WTC11 (cell line): Measurements from ENCODE around the gene C17orf67. TPM values are rescaled to one million over a fixed set of nuclear protein-coding genes. Genes with fewer than 3 reads are reported as not detected.

ENCODE experiments used
- ATAC-seq: fragments of 200-7000 bp; cut with Tn5 transposase; 2 replicates; pipeline ENCODE4 v1.10.0; 2021; ENCODE audit warnings: mild to moderate bottlenecking, moderate library complexity
- CTCF ChIA-PET: fragments of 300-600 bp; sonication (Branson Sonifier 250); formaldehyde crosslinking; loops from one replicate; lab custom pipeline; 2021; ENCODE audit warnings: antibody characterized with exemption; lab: Charles Lee
- POLR2A ChIA-PET: fragments of 350-600 bp; sonication (Branson Sonifier 250); formaldehyde crosslinking; loops from one replicate; lab custom pipeline; 2021; ENCODE audit warnings: antibody characterized with exemption; lab: Charles Lee
- DNase-seq: peaks from one replicate; pipeline ENCODE4 v3.0.0; 2021; ENCODE audit warnings: low spot score
- H3K27ac Mint-ChIP-seq: 2 replicates; pipeline ENCODE4 v1.8.0; 2021; ENCODE audit warnings: mixed read lengths
- H3K27me3 Mint-ChIP-seq: 2 replicates; pipeline ENCODE4 v1.8.0; 2021; ENCODE audit warnings: low read depth, mild to moderate bottlenecking, moderate library complexity, mixed read lengths
- H3K36me3 Mint-ChIP-seq: 2 replicates; pipeline ENCODE4 v1.8.0; 2021; ENCODE audit warnings: mixed read lengths
- H3K4me1 Mint-ChIP-seq: 2 replicates; pipeline ENCODE4 v1.8.0; 2022; ENCODE audit warnings: mixed read lengths
- H3K4me3 Mint-ChIP-seq: 2 replicates; pipeline ENCODE4 v1.8.0; 2021; ENCODE audit warnings: mild to moderate bottlenecking, moderate library complexity, mixed read lengths
- H3K9me3 Mint-ChIP-seq: 2 replicates; pipeline ENCODE4 v1.8.0; 2021; ENCODE audit warnings: mixed read lengths
- CBFB ChIP-seq: sonication (generic); formaldehyde crosslinking; IDR thresholded peaks from 2 replicates; pipeline ENCODE4 v1.8.1; 2022; ENCODE audit warnings: mild to moderate bottlenecking, low read depth, missing genetic modification reagents
- CREM ChIP-seq: sonication (generic); formaldehyde crosslinking; IDR thresholded peaks from 2 replicates; pipeline ENCODE4 v1.8.1; 2022; ENCODE audit warnings: mild to moderate bottlenecking, missing genetic modification reagents, moderate library complexity
- EMX1 ChIP-seq: fragments of 250-450 bp; sonication (Bioruptor Pico); IDR thresholded peaks from 2 replicates; pipeline ENCODE4 v1.8.0; 2021; ENCODE audit warnings: mild to moderate bottlenecking
- ETV6 ChIP-seq: sonication (generic); formaldehyde crosslinking; IDR thresholded peaks from 2 replicates; pipeline ENCODE4 v1.8.1; 2022; ENCODE audit warnings: mild to moderate bottlenecking, missing genetic modification reagents
- GRHL2 ChIP-seq: fragments of 250-450 bp; sonication (Bioruptor Pico); IDR thresholded peaks from 2 replicates; pipeline ENCODE4 v1.8.0; 2022; ENCODE audit warnings: mild to moderate bottlenecking, moderate library complexity; ENCODE audit not compliant: insufficient replicate concordance, severe bottlenecking
- GTF2I ChIP-seq: fragments of 250-450 bp; sonication (Bioruptor Pico); conservative IDR thresholded peaks from 2 replicates; pipeline ENCODE4 v1.4.0; 2021; ENCODE audit warnings: mild to moderate bottlenecking
- MXD4 ChIP-seq: fragments of 250-450 bp; sonication (Bioruptor Pico); IDR thresholded peaks from 2 replicates; pipeline ENCODE4 v1.8.0; 2021; ENCODE audit warnings: mild to moderate bottlenecking, moderate library complexity, borderline replicate concordance
- PRRX2 ChIP-seq: fragments of 250-450 bp; sonication (Bioruptor Pico); IDR thresholded peaks from 2 replicates; pipeline ENCODE4 v1.8.0; 2021; ENCODE audit warnings: mild to moderate bottlenecking
- SP1 ChIP-seq: sonication (generic); formaldehyde crosslinking; conservative IDR thresholded peaks from 2 replicates; pipeline ENCODE4 v1.8.1; 2022; ENCODE audit warnings: missing genetic modification reagents
- ZNF121 ChIP-seq: sonication (generic); formaldehyde crosslinking; IDR thresholded peaks from 2 replicates; pipeline ENCODE4 v1.8.0; 2023; ENCODE audit warnings: missing genetic modification reagents
- ZNF232 ChIP-seq: sonication (generic); formaldehyde crosslinking; IDR thresholded peaks from 2 replicates; pipeline ENCODE4 v1.8.0; 2022; ENCODE audit warnings: mild to moderate bottlenecking, missing genetic modification reagents
- ZNF263 ChIP-seq: sonication (generic); formaldehyde crosslinking; IDR thresholded peaks from 2 replicates; pipeline ENCODE4 v1.8.1; 2022; ENCODE audit warnings: low read depth, mild to moderate bottlenecking, moderate library complexity, missing genetic modification reagents
- ZNF281 ChIP-seq: sonication (generic); formaldehyde crosslinking; IDR thresholded peaks from 2 replicates; pipeline ENCODE4 v1.8.0; 2023; ENCODE audit warnings: mild to moderate bottlenecking, missing genetic modification reagents
- ZNF423 ChIP-seq: fragments of 250-450 bp; sonication (Bioruptor Pico); IDR thresholded peaks from 2 replicates; pipeline ENCODE4 v2.1.2; 2022; ENCODE audit warnings: mild to moderate bottlenecking, moderate library complexity
- ZNF512 ChIP-seq: sonication (generic); formaldehyde crosslinking; IDR thresholded peaks from 2 replicates; pipeline ENCODE4 v1.8.1; 2022; ENCODE audit warnings: missing genetic modification reagents, borderline replicate concordance
- ZNF671 ChIP-seq: fragments of 250-450 bp; sonication (Bioruptor Pico); IDR thresholded peaks from 2 replicates; pipeline ENCODE4 v1.8.0; 2021; ENCODE audit warnings: mild to moderate bottlenecking
- total RNA-seq: library from RNA; stranded (reverse); gene quantifications from 3 replicates; pipeline ENCODE4 v1.2.3, GENCODE V29; 2021
- TF ChIP-seq, protein P1 (sequence below): sonication (generic); formaldehyde crosslinking; IDR thresholded peaks from 2 replicates; pipeline ENCODE4 v1.8.1; 2023; ENCODE audit warnings: mild to moderate bottlenecking, missing genetic modification reagents, moderate library complexity
- TF ChIP-seq, protein P2 (sequence below): sonication (generic); formaldehyde crosslinking; conservative IDR thresholded peaks from 2 replicates; pipeline ENCODE4 v1.8.1; 2022; ENCODE audit warnings: mild to moderate bottlenecking, missing genetic modification reagents
- TF ChIP-seq, protein P3 (sequence below): sonication (generic); formaldehyde crosslinking; IDR thresholded peaks from 2 replicates; pipeline ENCODE4 v1.8.1; 2023; ENCODE audit warnings: mild to moderate bottlenecking, missing genetic modification reagents, borderline replicate concordance

The C17orf67 gene
- total RNA-seq, 1 experiment from 2014 or later: 3.3 TPM

- CTCF ChIA-PET: interaction anchor here (1.0 to 1.9 kb wide), 2 partner anchors 19 to 28 kb away, joined by 3 to 13 read pairs; no protein-coding TSS in a partner anchor
- DNase-seq: no peak
- peaks cover 5% of the 10 kb centered on the region for H3K9me3 Mint-ChIP-seq
- H3K4me3 Mint-ChIP-seq: no peak overlapping the region
- TF ChIP-seq, protein P1, sequence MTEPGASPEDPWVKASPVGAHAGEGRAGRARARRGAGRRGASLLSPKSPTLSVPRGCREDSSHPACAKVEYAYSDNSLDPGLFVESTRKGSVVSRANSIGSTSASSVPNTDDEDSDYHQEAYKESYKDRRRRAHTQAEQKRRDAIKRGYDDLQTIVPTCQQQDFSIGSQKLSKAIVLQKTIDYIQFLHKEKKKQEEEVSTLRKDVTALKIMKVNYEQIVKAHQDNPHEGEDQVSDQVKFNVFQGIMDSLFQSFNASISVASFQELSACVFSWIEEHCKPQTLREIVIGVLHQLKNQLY (CRISPR knock-in tag): no peak
- TF ChIP-seq MXD4 (CRISPR knock-in tag) (no peak), EMX1 (no peak), ETV6 (CRISPR knock-in tag) (no peak)
- TF ChIP-seq, all 79 proteins: peak for 0
- no peaks in the 10 kb centered on the region for H3K27me3 Mint-ChIP-seq
- H3K27ac Mint-ChIP-seq: no peak overlapping the region
- ATAC-seq: peak; percentile 33
- POLR2A ChIA-PET: no interaction called here
- no peaks in the 10 kb centered on the region for H3K36me3 Mint-ChIP-seq
- peaks cover 7% of the 10 kb centered on the region for H3K4me1 Mint-ChIP-seq
Observed at GRCh38 chr17:56752263-56752836, 81.4 kb downstream of the C17orf67 start.

- Mint-ChIP-seq H3K27ac (no peak overlapping the region), H3K36me3 (no peaks in the 10 kb centered on the region), H3K4me3 (no peak overlapping the region), H3K27me3 (no peaks in the 10 kb centered on the region), H3K9me3 (peaks cover 5% of the 10 kb centered on the region), H3K4me1 (peaks cover 7% of the 10 kb centered on the region)
- TF ChIP-seq GTF2I (CRISPR knock-in tag): peak; percentile 43; the same call in 1 of the 2 replicates
- TF ChIP-seq CREM (CRISPR knock-in tag): no peak
- ChIA-PET POLR2A (no interaction called here), CTCF (interaction anchor here (0.9 to 3.1 kb wide), 4 partner anchors 27 to 49 kb away, joined by 3 to 26 read pairs (median 10); no protein-coding TSS in a partner anchor)
- ATAC-seq (no peak; the same call in 1 of the 2 replicates), DNase-seq (no peak)
Observed at GRCh38 chr17:56751145-56751738, 82.5 kb downstream of the C17orf67 start.

- Mint-ChIP-seq H3K27ac (no peak overlapping the region), H3K4me3 (no peak overlapping the region), H3K36me3 (no peaks in the 10 kb centered on the region)
- DNase-seq (no peak), ATAC-seq (no peak)
- POLR2A ChIA-PET: no interaction called here
- TF ChIP-seq GRHL2 (CRISPR knock-in tag) (no peak), ZNF281 (CRISPR knock-in tag) (no peak), ZNF512 (CRISPR knock-in tag) (no peak), ZNF121 (no peak), ETV6 (CRISPR knock-in tag) (no peak), ZNF232 (CRISPR knock-in tag) (no peak), ZNF263 (CRISPR knock-in tag) (no peak), ZNF423 (CRISPR knock-in tag) (no peak), SP1 (no peak), ZNF671 (CRISPR knock-in tag) (no peak), CBFB (CRISPR knock-in tag) (no peak), PRRX2 (CRISPR knock-in tag) (no peak)
- TF ChIP-seq, protein P2, sequence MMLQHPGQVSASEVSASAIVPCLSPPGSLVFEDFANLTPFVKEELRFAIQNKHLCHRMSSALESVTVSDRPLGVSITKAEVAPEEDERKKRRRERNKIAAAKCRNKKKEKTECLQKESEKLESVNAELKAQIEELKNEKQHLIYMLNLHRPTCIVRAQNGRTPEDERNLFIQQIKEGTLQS: no peak
- TF ChIP-seq, protein P3, sequence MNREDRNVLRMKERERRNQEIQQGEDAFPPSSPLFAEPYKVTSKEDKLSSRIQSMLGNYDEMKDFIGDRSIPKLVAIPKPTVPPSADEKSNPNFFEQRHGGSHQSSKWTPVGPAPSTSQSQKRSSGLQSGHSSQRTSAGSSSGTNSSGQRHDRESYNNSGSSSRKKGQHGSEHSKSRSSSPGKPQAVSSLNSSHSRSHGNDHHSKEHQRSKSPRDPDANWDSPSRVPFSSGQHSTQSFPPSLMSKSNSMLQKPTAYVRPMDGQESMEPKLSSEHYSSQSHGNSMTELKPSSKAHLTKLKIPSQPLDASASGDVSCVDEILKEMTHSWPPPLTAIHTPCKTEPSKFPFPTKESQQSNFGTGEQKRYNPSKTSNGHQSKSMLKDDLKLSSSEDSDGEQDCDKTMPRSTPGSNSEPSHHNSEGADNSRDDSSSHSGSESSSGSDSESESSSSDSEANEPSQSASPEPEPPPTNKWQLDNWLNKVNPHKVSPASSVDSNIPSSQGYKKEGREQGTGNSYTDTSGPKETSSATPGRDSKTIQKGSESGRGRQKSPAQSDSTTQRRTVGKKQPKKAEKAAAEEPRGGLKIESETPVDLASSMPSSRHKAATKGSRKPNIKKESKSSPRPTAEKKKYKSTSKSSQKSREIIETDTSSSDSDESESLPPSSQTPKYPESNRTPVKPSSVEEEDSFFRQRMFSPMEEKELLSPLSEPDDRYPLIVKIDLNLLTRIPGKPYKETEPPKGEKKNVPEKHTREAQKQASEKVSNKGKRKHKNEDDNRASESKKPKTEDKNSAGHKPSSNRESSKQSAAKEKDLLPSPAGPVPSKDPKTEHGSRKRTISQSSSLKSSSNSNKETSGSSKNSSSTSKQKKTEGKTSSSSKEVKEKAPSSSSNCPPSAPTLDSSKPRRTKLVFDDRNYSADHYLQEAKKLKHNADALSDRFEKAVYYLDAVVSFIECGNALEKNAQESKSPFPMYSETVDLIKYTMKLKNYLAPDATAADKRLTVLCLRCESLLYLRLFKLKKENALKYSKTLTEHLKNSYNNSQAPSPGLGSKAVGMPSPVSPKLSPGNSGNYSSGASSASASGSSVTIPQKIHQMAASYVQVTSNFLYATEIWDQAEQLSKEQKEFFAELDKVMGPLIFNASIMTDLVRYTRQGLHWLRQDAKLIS (CRISPR knock-in tag): no peak
- TF ChIP-seq, all 79 proteins: peak for 0
- CTCF ChIA-PET: interaction anchor here (1.5 kb wide), 1 partner anchor 35 kb away, joined by 5 read pairs; no protein-coding TSS in a partner anchor
- Mint-ChIP-seq H3K27me3 (no peaks in the 10 kb centered on the region), H3K4me1 (peaks cover 8% of the 10 kb centered on the region; the same call in 1 of the 2 replicates), H3K9me3 (peaks cover 5% of the 10 kb centered on the region; the same call in 1 of the 2 replicates)
Observed at GRCh38 chr17:56744721-56745120, 89.0 kb downstream of the C17orf67 start.
